ENCODE results near the gene FGF2. TPM values are rescaled to one million over a fixed set of nuclear protein-coding genes. Genes with fewer than 3 reads are reported as not detected.
"Not testable (repeated sequence)": the region's sequence is repeated elsewhere in the genome, so short reads cannot be mapped to it uniquely, and the experiment has no call there.

FGF2 gene
- polyA plus RNA-seq, 4 donors, result 8.2 to 10.7 (median 9.7) TPM

DNA sequence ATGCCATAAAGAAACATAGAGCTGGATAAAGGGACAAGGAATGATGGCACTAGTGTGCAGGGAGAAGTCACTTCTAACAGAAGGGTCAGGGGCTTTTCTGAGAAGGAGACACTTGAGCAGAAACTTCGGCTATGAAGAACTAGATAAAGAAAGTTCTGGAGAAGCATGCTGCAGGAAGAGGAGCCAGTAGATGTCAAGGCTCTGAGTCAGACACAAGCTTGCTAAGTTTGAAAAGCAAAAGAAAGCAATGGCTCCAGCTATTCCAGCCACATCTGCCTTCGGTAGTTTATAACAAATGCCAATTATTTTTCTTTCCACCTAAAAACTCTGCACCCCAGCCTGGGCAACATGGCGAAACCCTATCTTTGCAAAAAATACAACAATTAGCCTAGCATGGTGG, 88.3 kb downstream of the FGF2 start:
- no peak for DNase-seq (ENCODE audit: low read depth in 4 of 4, low spot score in 3 of 4)

DNA sequence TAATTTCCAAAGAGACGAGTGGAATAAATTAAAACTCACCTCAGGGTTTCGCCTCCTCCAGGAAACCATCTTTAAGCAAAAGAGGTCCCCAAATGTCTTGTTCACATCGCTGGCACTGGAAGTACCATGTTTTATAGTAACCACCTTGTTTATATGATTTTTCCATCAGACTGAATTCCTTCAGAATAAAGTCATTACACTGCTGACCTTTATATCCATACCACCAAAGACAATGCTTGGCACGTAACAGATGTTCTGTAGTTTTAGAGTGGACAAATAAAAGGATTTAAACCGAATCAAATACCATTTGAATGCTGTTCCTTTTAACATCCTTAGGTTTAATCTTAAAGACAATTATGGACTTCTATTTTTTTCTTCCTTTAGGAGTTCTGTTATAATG, 91.1 kb downstream of the FGF2 start:
- no peak for DNase-seq (ENCODE audit: low read depth in 4 of 4, low spot score in 3 of 4)

DNA sequence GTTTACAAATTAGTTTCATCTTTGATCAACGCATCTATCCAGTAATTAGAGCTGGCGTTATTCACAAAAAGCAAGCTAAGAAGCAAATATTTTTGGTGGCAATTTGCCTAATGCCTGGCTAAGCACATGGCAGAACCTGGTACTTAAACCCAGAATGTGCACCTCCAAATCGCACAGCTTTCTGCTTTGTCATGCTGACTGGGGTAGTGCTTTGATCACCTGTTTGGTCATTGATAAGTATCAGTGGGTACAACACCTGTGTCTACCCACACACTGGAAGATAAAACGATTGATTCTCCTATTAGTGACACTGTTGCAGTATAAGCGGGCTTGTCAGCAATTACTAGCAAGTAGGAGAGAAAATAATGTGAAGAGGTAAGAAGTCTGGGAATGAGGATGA, 93.8 kb downstream of the FGF2 start:
- DNase-seq (ENCODE audit: low read depth in 4 of 4, low spot score in 3 of 4), result no peak

- DNase-seq (ENCODE audit: low read depth in 4 of 4, low spot score in 3 of 4), result no peak
Observed at GRCh38 chr4:122921300-122921699, 94.7 kb downstream of the FGF2 start.

GRCh38 chr4:122921971-122922876, 95.6 kb downstream of the FGF2 start, which contains the start of gene NUDT6:
Gene NUDT6 (minus strand): TSS chr4:122922597. CDS start chr4:122922572, 25 bp downstream.
- DNase-seq (ENCODE audit: low read depth in 4 of 4, low spot score in 3 of 4), result peak; percentile 45 to 52 (median 47)

- DNase-seq (ENCODE audit: low read depth in 4 of 4, low spot score in 3 of 4), result peak; percentile 73 to 83 (median 76)
Observed at GRCh38 chr4:122922877-122923511, 96.4 kb downstream of the FGF2 start.

GRCh38 chr4:122928930-122929329, 102.3 kb downstream of the FGF2 start:
- no peak for DNase-seq (ENCODE audit: low read depth in 4 of 4, low spot score in 3 of 4)

DNA sequence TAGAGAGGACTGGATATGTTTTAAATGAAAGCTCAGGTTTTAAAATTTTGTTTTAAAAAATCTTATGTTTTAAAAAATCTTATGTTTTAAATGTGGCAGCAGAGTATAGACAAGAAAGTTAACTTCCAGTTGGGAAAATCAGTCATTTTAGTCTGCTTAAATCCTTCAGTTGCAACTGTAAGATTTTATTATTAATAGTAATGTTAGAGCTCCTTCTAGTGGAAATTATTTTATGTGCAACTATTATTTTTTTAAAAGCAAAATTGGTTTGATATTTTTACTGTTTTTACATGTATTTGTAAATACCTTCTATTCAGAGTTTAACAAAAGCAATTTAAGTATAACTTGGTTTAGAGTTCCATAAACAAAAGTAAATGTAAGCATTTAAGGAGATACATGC, 104.2 kb downstream of the FGF2 start:
- no peak for DNase-seq (ENCODE audit: low read depth in 4 of 4, low spot score in 3 of 4)

DNA sequence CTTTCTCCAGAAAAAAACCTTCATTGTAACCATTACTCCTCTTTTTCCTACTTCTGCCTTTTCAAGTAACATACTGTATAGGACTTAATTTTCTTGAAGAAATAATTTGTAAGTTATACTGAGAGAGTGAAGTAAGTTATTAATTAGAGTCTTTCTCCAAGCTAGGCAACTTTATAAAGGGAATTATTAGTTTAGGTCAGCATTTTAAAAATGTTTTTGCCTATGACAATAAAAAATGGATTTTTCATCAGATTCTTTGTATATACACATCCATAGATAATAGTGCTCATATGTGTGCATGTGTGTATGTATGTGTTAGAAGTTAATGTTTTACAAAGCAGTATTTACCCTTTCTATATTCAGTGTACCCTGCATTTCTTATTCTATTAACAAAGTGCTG, 106.1 kb downstream of the FGF2 start:
- no peak for DNase-seq (ENCODE audit: low read depth in 4 of 4, low spot score in 3 of 4)

GRCh38 chr4:122945136-122945535, 118.5 kb downstream of the FGF2 start:
- not testable (repeated sequence) for DNase-seq (ENCODE audit: low read depth in 4 of 4, low spot score in 3 of 4)

DNA sequence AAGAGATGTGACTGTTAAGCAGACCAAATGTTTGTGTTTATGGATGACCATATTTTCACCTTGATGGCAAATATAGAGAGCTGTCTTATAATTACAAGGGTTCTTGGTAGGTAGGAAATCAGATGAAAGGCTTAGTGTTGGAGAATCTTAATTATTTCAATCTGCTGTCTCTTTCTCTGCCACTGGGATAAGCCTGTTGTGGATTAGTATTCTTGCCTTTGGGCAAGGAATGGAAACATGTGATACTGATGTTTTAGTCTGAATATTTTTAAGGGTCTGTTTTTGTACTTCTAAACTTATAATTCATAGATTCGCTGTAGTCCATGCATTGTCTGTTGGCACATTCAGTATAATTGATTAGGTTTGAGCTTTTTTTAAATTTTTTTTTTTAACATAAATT, 119.5 kb downstream of the FGF2 start:
- no peak for DNase-seq (ENCODE audit: low read depth in 4 of 4, low spot score in 3 of 4)

Other genes with a start within 250 kb of the FGF2 start
- gene IL21, start 205.8 kb upstream of the FGF2 start, polyA plus RNA-seq (ENCODE audit: insufficient read length in 4 of 4), result not detected
- 10 to 100 TPM; 13.0 to 15.7 (median 15.5) TPM for gene BBS12, start 94.1 kb upstream of the FGF2 start, polyA plus RNA-seq (ENCODE audit: insufficient read length in 4 of 4)
- 10 to 100 TPM; 16.8 to 19.0 (median 18.4) TPM for gene NUDT6, start 95.8 kb downstream of the FGF2 start, polyA plus RNA-seq (ENCODE audit: insufficient read length in 4 of 4)